K562 (cell line): Measurements from ENCODE around the gene PGPEP1. TPM values are rescaled to one million over a fixed set of nuclear protein-coding genes. Genes with fewer than 3 reads are reported as not detected.
A peak's percentile ranks its signal among the peaks of the same experiment; 100 is the strongest.

Experiments
- CHCHD3 ChIP-seq: fragments of 250-450 bp; sonication (Bioruptor Pico); IDR thresholded peaks from 2 replicates; pipeline ENCODE4 v2.1.2; 2022; ENCODE audit warnings: mild to moderate bottlenecking
- CHD2 ChIP-seq: IDR thresholded peaks from 2 replicates; pipeline ENCODE4 v1.6.1; 2011; ENCODE audit warnings: low read depth, low read length
- CHD4 ChIP-seq: fragments of 200-600 bp; sonication (generic); IDR thresholded peaks from 3 replicates; pipeline ENCODE4 v1.6.1; 2012; ENCODE audit warnings: low read depth, mild to moderate bottlenecking, mixed read lengths, low read length, inconsistent platforms; ENCODE audit not compliant: insufficient read depth, insufficient replicate concordance, poor library complexity, severe bottlenecking
- ELF4 ChIP-seq: fragments of 450-650 bp; formaldehyde crosslinking; IDR thresholded peaks from 2 replicates; pipeline ENCODE4 v1.4.0; 2022; ENCODE audit warnings: missing genetic modification characterization
- FOXA3 ChIP-seq, 2 experiments: fragments of 450-650 bp in 1 of 2; sonication (generic) in 1 of 2; formaldehyde crosslinking; IDR thresholded peaks in 1 of 2; conservative IDR thresholded peaks in 1 of 2; 2 replicates each; pipeline versions ENCODE4 v1.4.0 to v1.8.0; 2020 to 2022; ENCODE audit warnings: mild to moderate bottlenecking in 2 of 2, missing genetic modification reagents in 1 of 2
- KLF10 ChIP-seq: fragments of 250-450 bp; sonication (Bioruptor Pico); IDR thresholded peaks from 2 replicates; pipeline ENCODE4 v1.6.1; 2021; ENCODE audit warnings: matching md5 sums
- MAFK ChIP-seq: IDR thresholded peaks from 2 replicates; pipeline ENCODE4 v1.6.1; 2011; ENCODE audit warnings: low read length, improper control_type of control experiment
- MIER1 ChIP-seq: fragments of 450-650 bp; IDR thresholded peaks from 2 replicates; pipeline ENCODE4 v1.6.1; 2016; ENCODE audit warnings: antibody characterized with exemption, mild to moderate bottlenecking, low read depth
- POLR2AphosphoS2 ChIP-seq: IDR thresholded peaks from 2 replicates; pipeline ENCODE4 v1.6.1; 2012; ENCODE audit warnings: low read length, improper control_type of control experiment
- POLR2B ChIP-seq: fragments of 450-650 bp; IDR thresholded peaks from 2 replicates; pipeline ENCODE4 v1.6.1; 2018; ENCODE audit warnings: low read depth; ENCODE audit not compliant: partially characterized antibody
- PRMT5 ChIP-seq: sonication (generic); formaldehyde crosslinking; IDR thresholded peaks from 2 replicates; pipeline ENCODE4 v1.5.0; 2020; ENCODE audit warnings: missing genetic modification reagents
- PYGO2 ChIP-seq: fragments of 450-650 bp; IDR thresholded peaks from 2 replicates; pipeline ENCODE4 v1.6.1; 2016; ENCODE audit warnings: mild to moderate bottlenecking, missing genetic modification characterization, moderate library complexity, missing compliant biosample characterization
- SAP30 ChIP-seq: fragments of 200-600 bp; sonication (generic); IDR thresholded peaks from 2 replicates; pipeline ENCODE4 v1.6.1; 2012; ENCODE audit warnings: borderline replicate concordance, low read depth, mild to moderate bottlenecking, moderate library complexity, low read length, control low read depth, inconsistent platforms; ENCODE audit not compliant: insufficient read depth, poor library complexity, severe bottlenecking
- SIN3B ChIP-seq: fragments of 450-650 bp; IDR thresholded peaks from 2 replicates; pipeline ENCODE4 v1.6.1; 2017; ENCODE audit warnings: low read depth, mild to moderate bottlenecking, moderate library complexity
- TRIM28 ChIP-seq: fragments of 450-650 bp; IDR thresholded peaks from 2 replicates; pipeline ENCODE4 v1.6.1; 2017
- ZNF197 ChIP-seq: fragments of 200-800 bp; sonication (Bioruptor generic); IDR thresholded peaks from 2 replicates; pipeline ENCODE4 v1.6.1; 2016; ENCODE audit warnings: low read depth, missing genetic modification characterization, missing compliant biosample characterization
- ZNF3 ChIP-seq: fragments of 250-450 bp; sonication (Bioruptor Pico); IDR thresholded peaks from 2 replicates; pipeline ENCODE4 v1.5.0; 2021; ENCODE audit warnings: mild to moderate bottlenecking, moderate library complexity
- ZNF384 ChIP-seq: IDR thresholded peaks from 2 replicates; pipeline ENCODE4 v1.6.1; 2012; ENCODE audit warnings: low read depth, low read length, improper control_type of control experiment
- ZNF408 ChIP-seq: fragments of 250-450 bp; sonication (Bioruptor Pico); IDR thresholded peaks from 2 replicates; pipeline ENCODE4 v1.4.0; 2020; ENCODE audit warnings: low read depth, mild to moderate bottlenecking, moderate library complexity
- ZNF561 ChIP-seq: fragments of 450-650 bp; formaldehyde crosslinking; conservative IDR thresholded peaks from 2 replicates; pipeline ENCODE4 v1.4.0; 2020; ENCODE audit warnings: mild to moderate bottlenecking, moderate library complexity
- polyA plus RNA-seq, 8 experiments: library from polyadenylated mRNA; depleted of rRNA in 4 of 8; stranded (reverse) in 5 of 8; unstranded in 3 of 8; fragments of >200 nt; fragmentation: Nextera tagmentation in 2 of 8; fragmentation: Illumina TruSeq in 1 of 8; extraction: Ambion mirVana in 2 of 8; extraction: Trizol in 1 of 8; gene quantifications; 2 replicates each; pipeline versions ENCODE4 v1.2.1 to v1.2.3, GENCODE V29; 2011 to 2014; ENCODE audit warnings: inconsistent platforms in 1 of 8, missing spikeins in 1 of 8
- total RNA-seq, 7 experiments: library from RNA; depleted of rRNA in 6 of 7; stranded (reverse); fragments of >200 nt in 6 of 7; fragmentation: Illumina TruSeq in 2 of 7; extraction: Trizol in 2 of 7; gene quantifications; 2 replicates each; pipeline versions ENCODE4 v1.2.1 to v1.2.3, GENCODE V29; 2011 to 2021; ENCODE audit warnings: low replicate concordance in 1 of 7
- TF ChIP-seq, protein P1 (sequence below): fragments of 450-650 bp; formaldehyde crosslinking; IDR thresholded peaks from 2 replicates; pipeline ENCODE4 v1.4.0; 2020; ENCODE audit warnings: mild to moderate bottlenecking, moderate library complexity
- TF ChIP-seq, protein P2 (sequence below): fragments of 250-450 bp; sonication (Bioruptor Pico); IDR thresholded peaks from 2 replicates; pipeline ENCODE4 v1.4.0; 2020; ENCODE audit warnings: borderline replicate concordance
- TF ChIP-seq, protein P3 (sequence below): fragments of 450-650 bp; IDR thresholded peaks from 2 replicates; pipeline ENCODE4 v1.6.1; 2016
- TF ChIP-seq, protein P4 (sequence below): IDR thresholded peaks from 2 replicates; pipeline ENCODE4 v1.6.1; 2014; ENCODE audit warnings: antibody characterized with exemption

PGPEP1 gene
- total and polyA plus RNA-seq, 9 of the 15 experiments (the other 6 are each of a cell fraction or from before 2014, with no cell fraction given): 10.0 to 69.6 (median 33.5) TPM

DNA sequence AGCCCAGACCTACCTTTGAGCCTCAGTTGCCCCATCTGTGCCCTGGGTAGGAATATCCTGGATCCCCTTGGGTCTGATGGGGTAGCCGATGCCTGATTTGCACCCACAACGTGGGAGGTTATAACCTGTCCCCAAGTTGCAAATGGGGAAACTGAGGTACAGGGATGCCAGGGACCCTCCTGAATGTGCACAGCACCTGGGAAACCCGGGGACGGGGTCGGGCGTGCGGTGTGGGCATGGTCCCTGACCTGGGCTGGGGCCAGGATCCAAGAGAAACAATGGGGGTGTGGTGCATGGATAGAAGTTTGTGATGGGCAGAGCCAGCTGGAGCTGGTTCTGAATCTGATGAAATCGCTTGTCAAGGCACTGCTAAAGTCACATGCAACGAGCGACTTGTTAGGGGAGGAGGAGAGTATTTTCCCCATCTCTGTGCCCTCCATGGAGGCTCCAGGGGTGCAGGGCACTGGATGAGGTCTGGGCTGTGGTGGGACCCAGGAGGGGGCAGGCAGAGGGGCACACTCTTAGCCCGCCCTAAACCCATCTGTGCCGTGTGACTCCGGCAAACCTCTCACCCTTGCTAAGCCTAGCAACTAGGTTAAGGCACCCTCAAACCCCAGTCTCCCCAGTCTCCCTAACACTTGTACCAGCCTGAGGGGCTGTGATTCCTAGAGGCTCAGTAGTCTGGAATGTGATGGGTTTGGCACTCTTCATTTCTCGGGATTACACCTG, 46.3 kb downstream of the PGPEP1 start (continued):
- TF ChIP-seq, protein P1, sequence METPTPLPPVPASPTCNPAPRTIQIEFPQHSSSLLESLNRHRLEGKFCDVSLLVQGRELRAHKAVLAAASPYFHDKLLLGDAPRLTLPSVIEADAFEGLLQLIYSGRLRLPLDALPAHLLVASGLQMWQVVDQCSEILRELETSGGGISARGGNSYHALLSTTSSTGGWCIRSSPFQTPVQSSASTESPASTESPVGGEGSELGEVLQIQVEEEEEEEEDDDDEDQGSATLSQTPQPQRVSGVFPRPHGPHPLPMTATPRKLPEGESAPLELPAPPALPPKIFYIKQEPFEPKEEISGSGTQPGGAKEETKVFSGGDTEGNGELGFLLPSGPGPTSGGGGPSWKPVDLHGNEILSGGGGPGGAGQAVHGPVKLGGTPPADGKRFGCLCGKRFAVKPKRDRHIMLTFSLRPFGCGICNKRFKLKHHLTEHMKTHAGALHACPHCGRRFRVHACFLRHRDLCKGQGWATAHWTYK (CRISPR knock-in tag): no peak
- TF ChIP-seq FOXA3 (CRISPR knock-in tag; conservative IDR thresholded peaks at IDR 0.05 in 1 of 2, IDR thresholded peaks at IDR 0.05 in 1 of 2): no peak
- TF ChIP-seq CHD4: no peak
- TF ChIP-seq ZNF3 (CRISPR knock-in tag): no peak
- TF ChIP-seq, protein P2, sequence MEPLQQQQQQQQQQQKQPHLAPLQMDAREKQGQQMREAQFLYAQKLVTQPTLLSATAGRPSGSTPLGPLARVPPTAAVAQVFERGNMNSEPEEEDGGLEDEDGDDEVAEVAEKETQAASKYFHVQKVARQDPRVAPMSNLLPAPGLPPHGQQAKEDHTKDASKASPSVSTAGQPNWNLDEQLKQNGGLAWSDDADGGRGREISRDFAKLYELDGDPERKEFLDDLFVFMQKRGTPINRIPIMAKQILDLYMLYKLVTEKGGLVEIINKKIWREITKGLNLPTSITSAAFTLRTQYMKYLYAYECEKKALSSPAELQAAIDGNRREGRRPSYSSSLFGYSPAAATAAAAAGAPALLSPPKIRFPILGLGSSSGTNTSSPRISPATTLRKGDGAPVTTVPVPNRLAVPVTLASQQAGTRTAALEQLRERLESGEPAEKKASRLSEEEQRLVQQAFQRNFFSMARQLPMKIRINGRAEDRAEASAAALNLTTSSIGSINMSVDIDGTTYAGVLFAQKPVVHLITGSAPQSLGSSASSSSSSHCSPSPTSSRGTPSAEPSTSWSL (CRISPR knock-in tag): no peak
- no peak for TF ChIP-seq TRIM28
- TF ChIP-seq, protein P3, sequence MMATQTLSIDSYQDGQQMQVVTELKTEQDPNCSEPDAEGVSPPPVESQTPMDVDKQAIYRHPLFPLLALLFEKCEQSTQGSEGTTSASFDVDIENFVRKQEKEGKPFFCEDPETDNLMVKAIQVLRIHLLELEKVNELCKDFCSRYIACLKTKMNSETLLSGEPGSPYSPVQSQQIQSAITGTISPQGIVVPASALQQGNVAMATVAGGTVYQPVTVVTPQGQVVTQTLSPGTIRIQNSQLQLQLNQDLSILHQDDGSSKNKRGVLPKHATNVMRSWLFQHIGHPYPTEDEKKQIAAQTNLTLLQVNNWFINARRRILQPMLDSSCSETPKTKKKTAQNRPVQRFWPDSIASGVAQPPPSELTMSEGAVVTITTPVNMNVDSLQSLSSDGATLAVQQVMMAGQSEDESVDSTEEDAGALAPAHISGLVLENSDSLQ: peak; percentile 28; the same call in 1 of the 2 replicates
- 0 out of 2 replicates have a peak, but pooled peaks have one; percentile 4 for TF ChIP-seq MAFK
- TF ChIP-seq ZNF561: no peak
- peak; percentile 31; the same call in 1 of the 2 replicates for TF ChIP-seq CHD2
- peak; percentile 8 for TF ChIP-seq POLR2B
- TF ChIP-seq CHCHD3 (CRISPR knock-in tag): no peak
- TF ChIP-seq ZNF408 (CRISPR knock-in tag): no peak
- TF ChIP-seq POLR2AphosphoS2: peak; percentile 84
- TF ChIP-seq ZNF197 (CRISPR knock-in tag): peak; percentile 36; the same call in 1 of the 2 replicates
- TF ChIP-seq ZNF384: no peak
- TF ChIP-seq SAP30: peak; percentile 34
- no peak for TF ChIP-seq PYGO2
- no peak for TF ChIP-seq KLF10
- no peak for TF ChIP-seq ELF4 (CRISPR knock-in tag)
- TF ChIP-seq, protein P4, sequence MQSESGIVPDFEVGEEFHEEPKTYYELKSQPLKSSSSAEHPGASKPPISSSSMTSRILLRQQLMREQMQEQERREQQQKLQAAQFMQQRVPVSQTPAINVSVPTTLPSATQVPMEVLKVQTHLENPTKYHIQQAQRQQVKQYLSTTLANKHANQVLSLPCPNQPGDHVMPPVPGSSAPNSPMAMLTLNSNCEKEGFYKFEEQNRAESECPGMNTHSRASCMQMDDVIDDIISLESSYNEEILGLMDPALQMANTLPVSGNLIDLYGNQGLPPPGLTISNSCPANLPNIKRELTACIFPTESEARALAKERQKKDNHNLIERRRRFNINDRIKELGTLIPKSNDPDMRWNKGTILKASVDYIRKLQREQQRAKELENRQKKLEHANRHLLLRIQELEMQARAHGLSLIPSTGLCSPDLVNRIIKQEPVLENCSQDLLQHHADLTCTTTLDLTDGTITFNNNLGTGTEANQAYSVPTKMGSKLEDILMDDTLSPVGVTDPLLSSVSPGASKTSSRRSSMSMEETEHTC: peak; percentile 21; the same call in 1 of the 2 replicates
- peak; percentile 38; the same call in 1 of the 2 replicates for TF ChIP-seq SIN3B
- peak; percentile 1; the same call in 1 of the 2 replicates for TF ChIP-seq PRMT5 (CRISPR knock-in tag)
- no peak for TF ChIP-seq MIER1
